ENCODE data around the gene RNF167. TPM values are rescaled to one million over a fixed set of nuclear protein-coding genes. Genes with fewer than 3 reads are reported as not detected.

The RNF167 gene
- total RNA-seq, 1 donor from 2014 or later, result 73.1 TPM

- no peaks in the 10 kb centered on the region for H3K27me3 Mint-ChIP-seq (ENCODE audit: low read depth)
- H3K4me1 Mint-ChIP-seq, result peaks cover 41% of the 10 kb centered on the region
- peak overlapping the region; percentile 98 for H3K27ac Mint-ChIP-seq
- H3K4me3 Mint-ChIP-seq, result peak overlapping the region; percentile 93
- H3K36me3 Mint-ChIP-seq, result peaks cover 8% of the 10 kb centered on the region
- DNase-seq (ENCODE audit: low spot score in 2 of 2, unreplicated experiment in 2 of 2), result peak; percentile 56 to 71
- no peak for TF ChIP-seq CTCF (IDR thresholded peaks at IDR 0.05; ENCODE audit: unreplicated experiment)
- H3K9me3 Mint-ChIP-seq, result no peaks in the 10 kb centered on the region
Measured at GRCh38 chr17:4947411-4948165, 7.5 kb downstream of the RNF167 start.

DNA sequence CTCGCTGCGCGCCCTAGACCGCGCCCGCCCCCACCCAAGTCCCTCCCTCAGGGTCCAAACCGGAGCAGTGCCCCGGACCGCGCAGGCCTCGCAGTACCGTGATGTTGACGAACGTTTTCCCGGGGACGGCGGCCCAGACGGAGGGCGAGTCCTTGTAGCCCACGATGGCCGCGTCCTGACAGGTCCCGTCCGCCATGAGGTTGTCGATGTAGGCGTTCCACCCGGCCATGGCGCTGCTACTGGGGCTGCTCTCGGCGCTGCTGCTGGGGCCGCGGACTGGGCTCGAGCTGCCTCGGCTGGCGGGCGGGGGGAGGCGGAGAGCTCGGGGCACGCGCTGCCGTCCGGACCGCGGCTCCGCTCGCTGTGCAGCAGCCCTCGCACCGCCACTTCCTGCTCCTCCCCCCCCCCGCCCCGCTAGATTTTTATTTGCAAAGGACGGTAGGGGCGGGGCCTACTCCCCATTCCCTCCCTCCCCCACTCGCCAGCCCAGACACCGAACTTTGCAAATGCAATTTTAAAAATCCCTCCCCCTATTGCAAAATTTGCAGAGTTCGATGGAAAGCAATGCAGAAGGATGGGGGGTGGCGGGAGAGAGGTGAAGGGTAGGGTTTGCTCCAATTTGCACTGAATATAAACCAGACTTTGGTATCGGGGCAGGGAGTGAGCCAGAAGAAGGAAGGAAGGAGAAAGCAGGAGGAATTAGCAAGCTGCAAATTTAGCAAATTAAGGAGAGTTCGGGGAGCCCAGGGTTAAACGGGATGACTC lies 8.3 kb downstream of the RNF167 start, which contains the start of gene PFN1:
TSS of gene PFN1 (minus strand) at position 365 of the 765 bp plus-strand sequence. CDS start at position 229, 136 bp downstream.
- Mint-ChIP-seq H3K4me3 (peak within 1 kb of the TSS; percentile 93), H3K9me3 (no peaks in the 10 kb centered on the region), H3K27me3 (ENCODE audit: low read depth) (no peaks in the 10 kb centered on the region), H3K27ac (peak within 1 kb of the TSS; percentile 99), H3K4me1 (peaks cover 41% of the 10 kb centered on the region), H3K36me3 (peaks cover 8% of the 10 kb centered on the region)
- DNase-seq (ENCODE audit: low spot score in 2 of 2, unreplicated experiment in 2 of 2), result peak; percentile 76 to 77
- no peak for TF ChIP-seq CTCF (IDR thresholded peaks at IDR 0.05; ENCODE audit: unreplicated experiment)

GRCh38 chr17:4948931-4949320 lies 8.9 kb downstream of the RNF167 start:
- Mint-ChIP-seq H3K36me3 (peaks cover 8% of the 10 kb centered on the region), H3K27me3 (ENCODE audit: low read depth) (no peaks in the 10 kb centered on the region), H3K4me1 (peaks cover 40% of the 10 kb centered on the region), H3K4me3 (peak overlapping the region; percentile 93), H3K9me3 (no peaks in the 10 kb centered on the region), H3K27ac (peak overlapping the region; percentile 99)
- peak; percentile 66 to 82 for DNase-seq (ENCODE audit: low spot score in 2 of 2, unreplicated experiment in 2 of 2)
- no peak for TF ChIP-seq CTCF (IDR thresholded peaks at IDR 0.05; ENCODE audit: unreplicated experiment)

DNA sequence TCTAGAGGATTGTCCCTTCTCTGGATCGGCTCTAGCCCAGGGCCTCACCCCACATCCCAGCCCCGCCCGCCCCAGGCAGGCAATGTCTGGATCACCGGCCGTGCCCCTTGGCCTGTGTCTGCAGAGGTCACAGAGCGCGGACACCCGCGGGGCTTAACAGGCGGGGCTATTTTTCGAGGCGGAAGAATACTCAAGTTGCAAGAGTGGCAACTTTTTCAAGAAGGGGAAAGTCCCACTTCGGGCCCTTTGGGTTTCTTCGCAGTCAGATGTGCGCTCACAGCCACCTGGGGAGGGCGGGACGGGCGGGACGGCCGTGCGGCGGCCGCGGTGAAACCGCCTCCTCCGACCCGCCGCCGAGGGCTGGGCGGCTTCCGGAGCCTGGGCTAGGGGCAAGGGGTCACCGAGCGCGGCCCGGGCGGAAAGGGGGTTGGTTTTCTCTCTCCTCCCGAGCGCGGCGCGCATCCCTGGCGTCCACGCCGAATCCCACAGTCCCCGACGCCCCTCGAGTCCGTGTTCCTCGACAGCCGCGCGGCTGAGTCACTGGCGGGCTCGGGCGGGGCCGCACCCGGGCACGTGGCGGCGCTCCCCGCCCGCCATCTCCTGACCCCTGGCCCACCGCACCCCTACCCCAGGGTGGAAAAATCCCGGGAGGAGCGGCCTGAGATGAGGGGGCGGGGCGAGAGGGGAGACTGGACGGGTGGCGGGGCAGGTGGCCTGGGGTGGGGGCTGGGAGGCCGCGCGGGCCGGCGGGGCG lies 9.4 kb downstream of the RNF167 start:
- DNase-seq (ENCODE audit: low spot score in 2 of 2, unreplicated experiment in 2 of 2), result peak; percentile 40 to 64
- peaks cover 8% of the 10 kb centered on the region for H3K36me3 Mint-ChIP-seq
- TF ChIP-seq CTCF (IDR thresholded peaks at IDR 0.05; ENCODE audit: unreplicated experiment), result no peak
- H3K4me1 Mint-ChIP-seq, result peaks cover 39% of the 10 kb centered on the region
- peak overlapping the region; percentile 86 for H3K27ac Mint-ChIP-seq
- no peaks in the 10 kb centered on the region for H3K9me3 Mint-ChIP-seq
- no peaks in the 10 kb centered on the region for H3K27me3 Mint-ChIP-seq (ENCODE audit: low read depth)
- peak overlapping the region; percentile 70 for H3K4me3 Mint-ChIP-seq

DNA sequence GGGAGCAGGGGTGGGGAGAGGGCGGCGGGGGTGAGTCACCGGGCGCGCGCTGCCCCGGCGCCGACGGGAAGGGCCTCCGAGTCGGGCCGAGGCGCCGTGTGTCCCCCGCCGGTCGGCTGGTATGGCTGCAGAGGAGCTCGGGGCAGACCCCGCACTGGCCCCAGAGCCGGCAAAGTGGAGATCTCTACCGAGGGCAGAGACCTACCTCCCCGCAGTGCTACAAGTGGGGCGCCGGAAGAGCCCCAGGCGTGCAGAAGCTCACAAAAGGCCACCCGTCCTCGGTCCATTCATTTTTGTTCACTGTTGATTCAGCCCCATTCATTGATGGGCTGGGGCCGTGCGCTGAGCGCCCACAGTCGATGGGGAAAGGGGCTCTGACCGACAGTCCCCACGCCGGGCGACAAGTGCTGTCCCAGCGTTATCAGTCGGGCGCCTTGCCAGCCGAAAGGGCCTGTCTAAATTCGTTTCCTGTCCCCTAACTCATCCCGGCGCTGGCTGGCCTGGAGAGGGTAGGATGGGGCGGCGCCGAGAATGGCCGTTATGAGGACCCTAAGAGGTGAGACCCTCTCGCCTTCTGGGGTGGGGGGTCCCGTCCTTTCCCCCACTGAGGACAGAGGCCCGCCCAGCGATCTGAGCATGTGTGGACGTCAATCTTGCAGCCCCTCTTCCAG lies 10.1 kb downstream of the RNF167 start:
- H3K4me3 Mint-ChIP-seq, result peak overlapping the region; percentile 73
- H3K27me3 Mint-ChIP-seq (ENCODE audit: low read depth), result no peaks in the 10 kb centered on the region
- TF ChIP-seq CTCF (IDR thresholded peaks at IDR 0.05; ENCODE audit: unreplicated experiment), result no peak
- DNase-seq (ENCODE audit: low spot score in 2 of 2, unreplicated experiment in 2 of 2), result peak; percentile 41 to 65
- no peaks in the 10 kb centered on the region for H3K9me3 Mint-ChIP-seq
- H3K4me1 Mint-ChIP-seq, result peaks cover 37% of the 10 kb centered on the region
- peaks cover 5% of the 10 kb centered on the region for H3K36me3 Mint-ChIP-seq
- peak overlapping the region; percentile 90 for H3K27ac Mint-ChIP-seq

All from mesothelial cell of epicardium (in vitro differentiated cells).